Activated CD4-positive, alpha-beta T cell treated with anti-CD3 and anti-CD28 coated beads, Interleukin-10, Interleukin-2, amounts not matched to agents 100 ng/mL and 50 ng/mL, durations not matched to agents 16 hours and 8 hours (primary cell): ENCODE measurements around the gene SYT14.

Experiments used
- DNase-seq: peaks from one replicate; pipeline ENCODE4 v3.0.0-alpha.2; 2020

SYT14 gene

GRCh38 chr1:210214573-210215409 is 276.8 kb downstream of the SYT14 start:
- no peak for DNase-seq

- no peak for DNase-seq
Measured at GRCh38 chr1:210217482-210217881, 279.5 kb downstream of the SYT14 start.

GRCh38 chr1:210218047-210218446 is 280.0 kb downstream of the SYT14 start:
- DNase-seq: no peak
